Ishikawa (cell line): ENCODE results near the gene UST.

ENCODE experiments used
- CEBPB ChIP-seq: IDR thresholded peaks from 2 replicates; pipeline ENCODE4 v1.6.1; 2012
- CREB1 ChIP-seq: IDR thresholded peaks from 2 replicates; pipeline ENCODE4 v1.6.1; 2012; ENCODE audit warnings: low read depth
- EGR1 ChIP-seq: IDR thresholded peaks from 2 replicates; pipeline ENCODE4 v1.6.1; 2012
- EP300 ChIP-seq: IDR thresholded peaks from 2 replicates; pipeline ENCODE4 v1.6.1; 2012; ENCODE audit warnings: borderline replicate concordance
- FOXM1 ChIP-seq: IDR thresholded peaks from 2 replicates; pipeline ENCODE4 v1.6.1; 2012; ENCODE audit warnings: low read depth, borderline replicate concordance
- MAX ChIP-seq: IDR thresholded peaks from 2 replicates; pipeline ENCODE4 v1.6.1; 2012
- NFIC ChIP-seq: IDR thresholded peaks from 2 replicates; pipeline ENCODE4 v1.6.1; 2012
- RAD21 ChIP-seq: IDR thresholded peaks from 2 replicates; pipeline ENCODE4 v1.6.1; 2012; ENCODE audit warnings: low read depth
- REST ChIP-seq: IDR thresholded peaks from 2 replicates; pipeline ENCODE4 v1.6.1; 2012; ENCODE audit warnings: low read depth, mild to moderate bottlenecking
- TAF1 ChIP-seq: IDR thresholded peaks from 2 replicates; pipeline ENCODE4 v1.6.1; 2012; ENCODE audit warnings: low read depth, mild to moderate bottlenecking
- TCF12 ChIP-seq: IDR thresholded peaks from 2 replicates; pipeline ENCODE4 v1.6.1; 2012; ENCODE audit warnings: low read depth
- TEAD4 ChIP-seq: IDR thresholded peaks from 2 replicates; pipeline ENCODE4 v1.6.1; 2012
- USF1 ChIP-seq: IDR thresholded peaks from 2 replicates; pipeline ENCODE4 v1.6.1; 2012
- YY1 ChIP-seq: IDR thresholded peaks from 2 replicates; pipeline ENCODE4 v1.6.1; 2012; ENCODE audit warnings: low read depth
- ZBTB7A ChIP-seq: IDR thresholded peaks from 2 replicates; pipeline ENCODE4 v1.6.1; 2012; ENCODE audit warnings: low read depth

UST gene

GRCh38 chr6:149108038-149108748 is 361.4 kb downstream of the UST start:
- TF ChIP-seq REST (no peak), MAX (no peak), CEBPB (no peak)

GRCh38 chr6:149108749-149109100 is 361.9 kb downstream of the UST start:
- TF ChIP-seq FOXM1 (no peak), TAF1 (no peak), RAD21 (no peak)

GRCh38 chr6:149109397-149110070 is 362.7 kb downstream of the UST start:
- no peak for TF ChIP-seq NFIC
- TF ChIP-seq ZBTB7A, result no peak
- TF ChIP-seq MAX, result no peak
- TF ChIP-seq TAF1, result no peak
- no peak for TF ChIP-seq EP300
- TF ChIP-seq EGR1, result no peak
- no peak for TF ChIP-seq TEAD4
- no peak for TF ChIP-seq FOXM1
- TF ChIP-seq RAD21, result no peak
- no peak for TF ChIP-seq USF1
- no peak for TF ChIP-seq YY1

- TF ChIP-seq EGR1, result no peak
- no peak for TF ChIP-seq CREB1
- no peak for TF ChIP-seq NFIC
- TF ChIP-seq USF1, result no peak
- no peak for TF ChIP-seq RAD21
- TF ChIP-seq FOXM1, result no peak
- no peak for TF ChIP-seq MAX
- no peak for TF ChIP-seq CEBPB
Measured at GRCh38 chr6:149111556-149112115, 364.8 kb downstream of the UST start.

GRCh38 chr6:149112976-149113375 is 366.1 kb downstream of the UST start:
- no peak for TF ChIP-seq TAF1

- no peak for TF ChIP-seq NFIC
Measured at GRCh38 chr6:149114167-149114566, 367.3 kb downstream of the UST start.

- TF ChIP-seq USF1, result no peak
- no peak for TF ChIP-seq TAF1
- no peak for TF ChIP-seq CEBPB
- TF ChIP-seq ZBTB7A, result no peak
- no peak for TF ChIP-seq EP300
- no peak for TF ChIP-seq NFIC
- TF ChIP-seq MAX, result no peak
- no peak for TF ChIP-seq TCF12
- TF ChIP-seq YY1, result no peak
- no peak for TF ChIP-seq RAD21
- no peak for TF ChIP-seq FOXM1
- no peak for TF ChIP-seq TEAD4
- no peak for TF ChIP-seq EGR1
- no peak for TF ChIP-seq REST
- TF ChIP-seq CREB1, result no peak
Measured at GRCh38 chr6:149118737-149119653, 372.2 kb downstream of the UST start.
